ENCODE measurements around the gene TMEM258. TPM values are rescaled to one million over a fixed set of nuclear protein-coding genes. Genes with fewer than 3 reads are reported as not detected.

TMEM258 gene
- total and polyA plus RNA-seq, 2 donors (not counting 3 experiments of a cell fraction or from before 2014, with no cell fraction given): 140 to 534 TPM

DNA sequence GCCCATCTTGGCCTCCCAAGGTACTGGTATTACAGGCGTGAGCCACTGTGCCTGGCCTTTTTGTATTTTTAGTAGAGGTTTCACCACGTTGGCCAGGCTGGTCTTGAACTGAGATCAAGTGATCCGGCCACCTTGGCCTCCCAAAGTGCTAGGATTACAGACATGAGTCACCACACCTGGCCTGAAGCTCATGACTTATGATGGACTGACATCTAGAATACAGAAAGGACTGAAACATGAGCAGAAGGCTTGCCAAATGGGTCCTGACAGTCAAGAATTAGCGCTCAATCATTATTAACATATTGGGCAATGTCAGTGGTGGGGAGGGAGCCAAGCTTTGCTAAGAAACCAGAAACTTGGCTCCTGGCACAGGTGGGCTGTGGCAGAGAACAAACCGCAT, 19.4 kb upstream of the TMEM258 start:
- TF ChIP-seq POLR2AphosphoS5 (IDR thresholded peaks at IDR 0.05; ENCODE audit: insufficient read depth, low read depth, low read length) (no peak), POLR2A (IDR thresholded peaks at IDR 0.05; ENCODE audit: low read depth, low read length) (no peak), EZH2 (IDR thresholded peaks at IDR 0.05; ENCODE audit: borderline replicate concordance, low read depth, low read length, severe bottlenecking) (no peak), GATA2 (IDR thresholded peaks at IDR 0.05; ENCODE audit: insufficient read depth, insufficient read length, low read depth, low read length) (no peak), FOS (IDR thresholded peaks at IDR 0.05; ENCODE audit: borderline replicate concordance, insufficient read depth, low read length) (no peak), MYC (IDR thresholded peaks at IDR 0.05; ENCODE audit: low read depth, low read length) (no peak), JUN (IDR thresholded peaks at IDR 0.05; ENCODE audit: borderline replicate concordance, insufficient read depth, insufficient read length, low read depth) (no peak)
- TF ChIP-seq, protein P1, sequence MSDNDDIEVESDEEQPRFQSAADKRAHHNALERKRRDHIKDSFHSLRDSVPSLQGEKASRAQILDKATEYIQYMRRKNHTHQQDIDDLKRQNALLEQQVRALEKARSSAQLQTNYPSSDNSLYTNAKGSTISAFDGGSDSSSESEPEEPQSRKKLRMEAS (IDR thresholded peaks at IDR 0.05; ENCODE audit: insufficient read depth, insufficient read length): no peak
- TF ChIP-seq, protein P2, sequence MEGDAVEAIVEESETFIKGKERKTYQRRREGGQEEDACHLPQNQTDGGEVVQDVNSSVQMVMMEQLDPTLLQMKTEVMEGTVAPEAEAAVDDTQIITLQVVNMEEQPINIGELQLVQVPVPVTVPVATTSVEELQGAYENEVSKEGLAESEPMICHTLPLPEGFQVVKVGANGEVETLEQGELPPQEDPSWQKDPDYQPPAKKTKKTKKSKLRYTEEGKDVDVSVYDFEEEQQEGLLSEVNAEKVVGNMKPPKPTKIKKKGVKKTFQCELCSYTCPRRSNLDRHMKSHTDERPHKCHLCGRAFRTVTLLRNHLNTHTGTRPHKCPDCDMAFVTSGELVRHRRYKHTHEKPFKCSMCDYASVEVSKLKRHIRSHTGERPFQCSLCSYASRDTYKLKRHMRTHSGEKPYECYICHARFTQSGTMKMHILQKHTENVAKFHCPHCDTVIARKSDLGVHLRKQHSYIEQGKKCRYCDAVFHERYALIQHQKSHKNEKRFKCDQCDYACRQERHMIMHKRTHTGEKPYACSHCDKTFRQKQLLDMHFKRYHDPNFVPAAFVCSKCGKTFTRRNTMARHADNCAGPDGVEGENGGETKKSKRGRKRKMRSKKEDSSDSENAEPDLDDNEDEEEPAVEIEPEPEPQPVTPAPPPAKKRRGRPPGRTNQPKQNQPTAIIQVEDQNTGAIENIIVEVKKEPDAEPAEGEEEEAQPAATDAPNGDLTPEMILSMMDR (IDR thresholded peaks at IDR 0.05; ENCODE audit: extremely low read depth in 1 of 2, insufficient read depth in 1 of 2, low read depth in 1 of 2, low read length in 2 of 2): no peak
- intact Hi-C loops (cut with micrococcal nuclease) (no loop called here), dilution Hi-C loops (cut with MboI; ENCODE audit: extremely low pct_ligation_motif_present, low sequenced_read_pairs) (no loop called here)
- no peak overlapping the region for H3K4me3 ChIP-seq (replicated peaks in 1 of 3; ENCODE audit: insufficient read depth in 1 of 3, low read depth in 1 of 3, low read length in 3 of 3)
- H3K27ac ChIP-seq (ENCODE audit: insufficient read depth, low read depth, low read length): no peak overlapping the region
- no peaks in the 10 kb centered on the region for H3K9me3 ChIP-seq (replicated peaks; ENCODE audit: control insufficient read depth, insufficient read depth, low read length)
- FAIRE-seq: no peak
- CTCF ChIA-PET: interaction anchor here (0.7 to 1.4 kb wide), 2 partner anchors 10 to 15 kb away, joined by 3 read pairs; no protein-coding TSS in a partner anchor
- no peak overlapping the region for H3K4me2 ChIP-seq (ENCODE audit: insufficient read depth, low read length)
- H2AFZ ChIP-seq (ENCODE audit: low read depth, low read length): no peak overlapping the region
- no peaks in the 10 kb centered on the region for H3K27me3 ChIP-seq (ENCODE audit: control insufficient read depth in 2 of 2, insufficient read depth in 2 of 2, low read length in 2 of 2)
- peaks cover 3% of the 10 kb centered on the region for H3K4me1 ChIP-seq (ENCODE audit: control insufficient read depth, extremely low read depth, insufficient read depth, low read length)
- no peaks in the 10 kb centered on the region for H3K9me1 ChIP-seq (replicated peaks; ENCODE audit: control insufficient read depth, extremely low read depth, insufficient read depth, low read length)
- no peaks in the 10 kb centered on the region for H4K20me1 ChIP-seq (replicated peaks; ENCODE audit: control insufficient read depth, extremely low read depth, insufficient read depth, low read length)
- no TSS peak for BruUV-seq (replicated peaks)
- DNase-seq (ENCODE audit: low read depth, low spot score): no peak
- H3K79me2 ChIP-seq (ENCODE audit: control insufficient read depth, insufficient read depth, low read length): peaks cover 15% of the 10 kb centered on the region
- POLR2A ChIA-PET: no interaction called here
- H3K36me3 ChIP-seq (ENCODE audit: control insufficient read depth in 2 of 2, extremely low read depth in 1 of 2, insufficient read depth in 2 of 2, low read length in 2 of 2): peaks cover 25 to 31% of the 10 kb centered on the region in 2 experiments
- H3K9ac ChIP-seq (replicated peaks; ENCODE audit: extremely low read depth, insufficient read depth, low read length): no peak overlapping the region
